Activated CD8-positive, alpha-beta memory T cell treated with anti-CD3 and anti-CD28 coated beads for 48 hours (primary cell): Measurements from ENCODE around the gene BOD1L1.

Experiments
- DNase-seq, 3 experiments: peaks; one replicate each; pipeline ENCODE4 v3.0.0-alpha.2; 2020; ENCODE audit warnings: low read depth in 2 of 3, low spot score in 2 of 3

The BOD1L1 gene

GRCh38 chr4:13527192-13527980 is 100.1 kb downstream of the BOD1L1 start:
- DNase-seq: no peak

DNA sequence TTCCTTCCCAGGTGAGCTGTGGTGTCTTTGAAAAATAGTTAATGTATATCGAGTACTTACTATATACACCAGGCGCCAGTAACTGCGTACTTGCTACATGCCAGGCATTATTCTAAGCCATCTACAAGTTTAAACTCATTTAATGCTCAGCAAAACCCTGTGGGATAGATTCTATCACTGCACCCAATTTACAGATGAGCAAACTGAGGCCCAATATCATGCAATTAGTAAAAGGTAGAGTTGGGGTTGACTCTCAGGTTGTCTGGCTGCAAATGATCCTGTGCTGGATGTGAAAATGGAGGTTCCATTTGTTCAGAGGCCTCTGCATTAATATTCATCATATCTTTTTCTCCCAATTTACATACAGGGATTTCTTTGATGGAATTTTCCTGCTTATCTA is 100.9 kb downstream of the BOD1L1 start:
- DNase-seq: no peak

DNA sequence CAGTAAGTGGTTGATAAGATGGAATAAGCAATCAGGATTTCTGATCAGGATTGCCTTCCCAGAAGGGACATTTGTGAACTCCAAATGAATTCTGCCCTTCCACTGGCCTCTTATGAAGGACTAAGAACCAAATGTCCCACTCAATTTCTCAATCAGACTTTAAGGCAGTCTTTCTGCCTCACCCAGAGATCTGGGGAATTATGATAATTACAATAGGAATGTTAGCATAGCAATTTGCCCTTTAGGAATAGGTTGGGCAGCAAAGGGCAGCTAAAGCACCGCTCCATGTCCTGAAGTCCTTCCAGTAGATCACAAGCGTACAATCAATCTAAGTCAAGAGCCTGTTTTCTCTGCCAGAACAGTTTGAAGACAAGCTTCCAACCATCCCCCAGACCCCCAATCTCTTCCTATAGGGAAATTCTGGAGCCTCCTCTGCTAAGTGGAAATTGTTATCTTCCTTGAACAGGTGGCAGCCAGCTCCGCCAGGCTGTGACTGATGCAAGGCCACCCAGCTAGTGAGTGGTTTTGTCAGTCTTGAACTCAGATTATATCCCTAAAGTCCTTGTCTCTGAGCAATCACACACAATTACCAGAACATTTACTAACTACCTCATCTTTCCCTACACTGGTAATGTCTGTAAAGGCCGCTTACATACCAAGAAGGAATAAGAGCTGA is 101.8 kb downstream of the BOD1L1 start:
- DNase-seq: no peak

DNA sequence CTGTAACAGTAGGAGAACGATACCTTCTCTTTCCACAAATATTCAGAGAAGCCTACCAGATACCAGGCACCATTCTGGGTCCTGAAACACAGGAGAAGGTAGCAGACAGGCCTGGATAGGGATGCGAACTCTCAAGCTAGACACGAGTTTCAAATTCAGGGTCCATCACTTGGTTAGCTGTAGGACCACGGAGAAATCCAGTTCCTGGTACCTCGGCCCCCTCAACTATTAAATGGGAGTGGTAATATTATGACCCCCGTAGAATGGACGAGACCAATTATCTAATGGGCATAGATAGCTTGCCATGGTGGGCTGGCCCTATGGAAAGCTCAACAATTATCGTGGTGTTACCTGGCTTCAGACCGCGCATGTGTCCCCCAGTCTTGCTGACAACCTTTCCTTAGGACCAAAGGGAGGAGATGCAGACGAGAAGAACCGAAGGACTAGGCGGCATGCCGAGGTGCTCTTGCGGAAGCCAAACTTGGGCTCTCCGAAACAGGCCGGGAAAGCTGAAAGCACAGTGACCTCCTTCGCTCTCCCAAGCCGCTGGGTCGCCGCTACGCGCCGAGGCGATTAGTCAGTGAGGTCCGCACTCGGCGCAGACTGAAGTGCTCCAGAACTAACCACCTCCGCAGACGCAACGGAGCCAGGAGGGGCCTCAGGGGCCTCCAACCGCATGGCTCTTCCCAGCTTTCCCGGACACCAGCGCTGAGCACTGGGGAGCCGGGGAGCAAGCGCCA is 102.9 kb downstream of the BOD1L1 start:
- no peak for DNase-seq

DNA sequence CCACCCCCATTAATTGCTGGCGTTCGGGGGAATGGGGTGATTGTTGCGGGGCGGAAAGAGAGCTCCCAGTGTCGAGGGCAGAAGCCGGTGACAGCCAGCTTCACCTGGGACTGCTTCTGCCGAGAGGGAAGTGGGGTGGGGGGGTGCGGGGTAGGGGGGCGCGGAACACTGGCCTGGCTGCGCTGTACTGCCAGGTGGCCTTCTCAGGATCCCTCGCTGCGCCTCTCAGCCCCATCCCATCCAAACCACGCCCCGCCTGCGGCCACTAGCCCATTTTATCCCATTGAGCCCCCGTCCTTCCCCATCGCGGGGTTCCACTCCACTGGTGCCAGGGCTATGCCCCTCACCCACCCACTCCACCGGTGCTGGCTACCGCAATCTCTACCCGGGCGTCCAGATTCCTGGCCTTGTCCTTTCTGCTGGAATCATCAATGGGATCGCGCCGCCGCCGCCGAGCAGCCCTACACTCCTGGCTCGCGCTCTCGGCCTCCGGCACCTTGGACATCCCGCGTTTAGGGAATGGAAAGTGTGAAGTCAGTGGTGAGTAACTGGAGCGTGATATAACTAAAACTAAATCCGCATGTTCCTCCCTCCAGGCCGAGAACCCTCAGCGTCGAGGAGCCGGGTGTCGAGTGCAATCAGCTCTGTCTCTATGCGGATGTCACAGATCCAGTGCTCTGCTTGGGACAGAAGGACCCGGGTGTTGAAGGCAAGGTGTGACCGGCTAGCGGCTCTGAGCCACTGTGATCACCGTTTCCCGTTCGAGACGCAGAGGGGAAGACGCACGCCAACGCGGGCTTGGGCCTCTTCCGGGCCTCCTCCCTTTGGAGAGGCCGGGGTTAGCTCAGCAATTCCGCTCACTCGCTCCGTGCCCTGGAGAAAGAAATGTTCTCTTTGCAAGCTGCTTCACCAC is 103.7 kb downstream of the BOD1L1 start:
- no peak for DNase-seq

DNA sequence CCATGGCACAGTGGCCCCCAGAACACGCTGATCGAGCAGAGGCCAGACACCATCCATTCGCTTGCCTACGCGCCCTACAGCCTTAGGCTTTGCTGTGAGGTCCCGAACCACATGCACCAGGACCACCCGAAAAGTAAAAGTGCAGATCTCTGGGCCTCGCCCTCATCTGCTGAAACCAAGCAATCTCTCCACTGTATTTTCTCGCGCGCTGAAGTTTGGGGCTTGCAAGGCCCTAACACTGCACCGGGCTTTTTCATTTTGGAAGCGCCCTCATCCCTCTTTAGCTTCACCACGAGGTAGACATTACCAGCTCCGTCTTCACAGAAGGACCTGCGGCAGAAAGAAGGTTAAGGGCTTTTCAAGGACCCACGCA is 104.4 kb downstream of the BOD1L1 start:
- no peak for DNase-seq

- no peak for DNase-seq
Measured at GRCh38 chr4:13522282-13523104, 105.0 kb downstream of the BOD1L1 start.

DNA sequence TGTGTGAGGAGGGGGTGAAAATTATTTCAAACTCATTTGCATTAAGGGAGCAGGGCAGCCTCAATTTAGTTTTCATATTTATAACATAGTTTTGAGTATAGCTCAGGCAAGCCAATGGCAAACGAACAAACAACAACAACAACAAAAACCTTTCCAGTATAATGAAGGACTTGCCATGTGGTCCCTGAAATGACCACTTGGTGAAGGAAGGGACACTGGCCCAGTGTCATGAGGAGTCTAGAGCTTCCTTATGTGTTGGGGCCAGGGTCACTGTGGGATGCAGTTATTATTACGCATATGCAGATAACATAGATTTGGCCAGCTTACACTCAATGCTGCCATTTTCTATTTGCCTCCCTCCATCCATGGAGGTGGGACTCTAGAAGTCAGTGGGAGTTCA is 106.5 kb downstream of the BOD1L1 start:
- DNase-seq: no peak
